Peyer's patch (tissue), 4 donors: ENCODE results near the gene ACTMAP. TPM values are rescaled to one million over a fixed set of nuclear protein-coding genes. Genes with fewer than 3 reads are reported as not detected.

ENCODE experiments used
- DNase-seq, 3 donors: peaks; one replicate each; pipeline ENCODE4 v3.0.0-alpha.2; 2017 to 2019
- H3K27ac ChIP-seq, 4 donors: fragments of 200-600 bp; sonication (generic); one replicate each; pipeline ENCODE4 v1.5.1; 2016 to 2019
- H3K27me3 ChIP-seq, 2 donors: fragments of 200-600 bp; sonication (generic); one replicate each; pipeline ENCODE4 v1.5.1; 2019
- H3K36me3 ChIP-seq, 3 donors: fragments of 200-600 bp; sonication (generic); one replicate each; pipeline ENCODE4 v1.5.1; 2016 to 2019
- H3K4me1 ChIP-seq, 4 donors: fragments of 200-600 bp; sonication (generic); one replicate each; pipeline ENCODE4 v1.5.1; 2016 to 2019
- H3K4me3 ChIP-seq, 4 donors: fragments of 200-600 bp; sonication (generic); 1 replicate in 3 of 4; 2 replicates in 1 of 4; pipeline ENCODE4 v1.5.1; 2016 to 2019; ENCODE audit warnings: mild to moderate bottlenecking in 1 of 4
- H3K9me3 ChIP-seq, 4 donors: fragments of 200-600 bp; sonication (generic); one replicate each; pipeline ENCODE4 v1.5.1; 2016 to 2019; ENCODE audit warnings: mild to moderate bottlenecking in 1 of 4
- CTCF ChIP-seq, 6 experiments: fragments of 450-650 bp in 4 of 6; fragments of 200-600 bp in 2 of 6; sonication (generic) in 1 of 6; IDR thresholded peaks; one replicate each; pipeline ENCODE4 v1.5.1; 2017 to 2019; ENCODE audit warnings: antibody characterized with exemption in 6 of 6, mild to moderate bottlenecking in 3 of 6, moderate library complexity in 1 of 6
- POLR2A ChIP-seq, 2 donors: fragments of 450-650 bp; IDR thresholded peaks; one replicate each; pipeline ENCODE4 v1.5.1; 2017; ENCODE audit warnings: antibody characterized with exemption in 2 of 2, mild to moderate bottlenecking in 2 of 2, moderate library complexity in 2 of 2
- small RNA-seq, 2 donors: library from RNA; depleted of rRNA; stranded (forward); fragments of <200 nt; gene quantifications; one replicate each; pipeline ENCODE3, GENCODE V24; 2016
- total RNA-seq, 4 donors: library from RNA; depleted of rRNA; stranded (reverse); fragments of >200 nt; gene quantifications; one replicate each; pipeline ENCODE4 v1.1.0, GENCODE V29; 2016

Gene ACTMAP
- total RNA-seq, 4 donors from 2014 or later: 7.4 to 33.0 (median 21.6) TPM

DNA sequence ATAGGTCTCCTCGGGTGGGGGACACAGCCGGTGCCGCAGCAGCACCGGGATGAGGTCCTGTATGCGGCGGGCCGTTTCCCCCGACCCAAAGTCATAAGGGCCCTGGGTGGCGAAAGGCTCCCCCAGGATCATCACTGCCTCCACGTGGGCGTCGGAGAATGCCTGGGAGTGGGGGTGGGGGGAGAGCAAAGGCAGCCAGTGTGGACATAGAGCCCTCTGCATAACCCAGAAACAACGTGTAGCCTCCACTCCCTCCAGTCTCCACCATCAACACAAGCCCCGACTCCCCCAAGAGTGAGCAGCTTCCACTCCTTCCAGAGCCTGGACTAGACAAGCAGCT, 58.1 kb downstream of the ACTMAP start:
- Histone ChIP-seq H3K27me3 (no peaks in the 10 kb centered on the region), H3K36me3 (peaks cover 0 to 22% (median 0%) of the 10 kb centered on the region in 3 donors), H3K4me3 (no peak overlapping the region), H3K9me3 (no peaks in the 10 kb centered on the region), H3K27ac (peak overlapping the region in 2 of 4 donors; percentile 79 to 82), H3K4me1 (peaks cover 0 to 19% (median 11%) of the 10 kb centered on the region in 4 donors)
- DNase-seq: no peak
- TF ChIP-seq POLR2A (IDR thresholded peaks at IDR 0.05) (no peak), CTCF (IDR thresholded peaks at IDR 0.05) (no peak)

DNA sequence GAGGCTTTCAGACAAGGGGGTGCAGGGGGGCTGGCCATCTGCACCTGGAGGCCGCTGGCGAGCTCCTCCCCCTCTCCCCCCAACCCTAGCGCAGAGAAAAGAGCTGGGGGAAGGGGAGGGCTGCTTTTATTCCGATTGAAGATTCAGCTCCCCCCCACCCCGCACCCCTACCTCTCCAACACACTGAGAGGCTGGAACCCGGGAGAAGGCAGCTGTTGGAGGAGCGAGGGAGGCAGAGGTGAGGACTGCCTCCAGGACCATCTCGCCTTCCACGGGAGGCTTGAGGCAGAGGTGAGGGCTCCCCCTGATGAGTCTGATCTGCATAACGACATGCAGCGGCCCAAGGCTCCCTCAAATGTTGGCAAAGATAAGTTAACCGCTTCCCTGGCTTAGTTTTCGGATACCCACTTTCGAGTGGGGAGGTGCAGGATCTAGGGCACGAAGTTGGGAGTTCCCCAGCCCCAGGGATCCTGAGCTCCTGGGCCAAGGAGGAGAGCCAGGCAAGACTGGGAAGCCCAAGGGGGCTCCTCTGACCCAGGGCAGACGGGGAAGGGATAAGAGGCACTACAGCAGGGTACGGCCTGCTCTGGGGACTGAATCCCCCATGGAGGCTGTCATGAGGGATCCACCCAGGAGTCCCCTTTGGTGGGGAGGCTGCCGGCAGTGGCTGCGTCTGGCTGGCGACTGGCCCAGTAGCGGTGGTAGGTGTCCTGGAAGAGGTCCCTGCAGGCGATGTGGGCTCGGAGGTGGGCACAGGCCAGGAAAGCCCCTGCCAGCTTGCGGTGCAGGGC, 58.7 kb downstream of the ACTMAP start:
- Histone ChIP-seq H3K27me3 (no peaks in the 10 kb centered on the region), H3K36me3 (peaks cover 0 to 22% (median 0%) of the 10 kb centered on the region in 3 donors), H3K4me1 (peaks cover 0 to 19% (median 11%) of the 10 kb centered on the region in 4 donors), H3K4me3 (peak overlapping the region in 3 of 4 donors; percentile 60 to 71 (median 60)), H3K9me3 (no peaks in the 10 kb centered on the region), H3K27ac (peak overlapping the region; percentile 76 to 85 (median 80))
- TF ChIP-seq CTCF (IDR thresholded peaks at IDR 0.05) (no peak), POLR2A (IDR thresholded peaks at IDR 0.05) (no peak)
- peak in 1 of 3 donors; percentile 25 for DNase-seq

Small RNA genes lying within 50 kb of the gene (small RNA-seq; reads per million reads assigned to genes)
- 0 reads per million in 2 donors for gene RNU6-195P

Other genes starting within 250 kb of the ACTMAP start
- 100 to 1,000 TPM in 2 of 4 donors, 10 to 100 TPM in 2; 73.4 to 121 (median 99.9) TPM for gene SHKBP1, start 173.6 kb downstream of the ACTMAP start, total RNA-seq
- 100 to 1,000 TPM; 164 to 484 (median 329) TPM for gene LTBP4, start 149.1 kb downstream of the ACTMAP start, total RNA-seq
- 100 to 1,000 TPM in 1 of 4 donors, 10 to 100 TPM in 3; 10.9 to 151 (median 27.9) TPM for gene NUMBL, start 59.8 kb downstream of the ACTMAP start, total RNA-seq
- 10 to 100 TPM; 32.4 to 92.8 (median 41.9) TPM for gene COQ8B, start 33.6 kb downstream of the ACTMAP start, total RNA-seq
- 10 to 100 TPM; 34.5 to 43.9 (median 38.9) TPM for gene ITPKC, start 33.4 kb downstream of the ACTMAP start, total RNA-seq
- gene SNRPA, start 726 bp upstream of the ACTMAP start, total RNA-seq: 100 to 1,000 TPM in 1 of 4 donors, 10 to 100 TPM in 3; 44.5 to 104 (median 72.1) TPM
- 1 to 10 TPM in 1 of 4 donors, not detected in 3; 4.0 TPM for gene MIA, start 25.0 kb upstream of the ACTMAP start, total RNA-seq
- gene RAB4B, start 27.8 kb upstream of the ACTMAP start, total RNA-seq: 10 to 100 TPM; 14.9 to 71.2 (median 51.3) TPM
- 10 to 100 TPM; 75.8 to 96.6 (median 88.1) TPM for gene EGLN2, start 48.7 kb upstream of the ACTMAP start, total RNA-seq
- not detected for gene CYP2A6, start 100.0 kb upstream of the ACTMAP start, total RNA-seq
- gene CYP2A7, start 131.8 kb upstream of the ACTMAP start, total RNA-seq: not detected
- gene CYP2B6, start 240.8 kb upstream of the ACTMAP start, total RNA-seq: 10 to 100 TPM in 3 of 4 donors, 1 to 10 TPM in 1; 5.8 to 58.8 (median 25.0) TPM